ENCODE measurements around the gene FOSL1.
"Not testable (repeated sequence)": the region's sequence is repeated elsewhere in the genome, so short reads cannot be mapped to it uniquely, and the experiment has no call there.

Gene FOSL1

GRCh38 chr11:65849771-65850216 is 50.4 kb downstream of the FOSL1 start:
- DNase-seq: no peak

- no peak for DNase-seq
These were observed 50.8 kb downstream of the FOSL1 start for GRCh38 chr11:65849366-65849765.

- not testable (repeated sequence) for DNase-seq
These were observed 51.5 kb downstream of the FOSL1 start for GRCh38 chr11:65848693-65849092.

- DNase-seq: no peak
These were observed 52.4 kb downstream of the FOSL1 start for GRCh38 chr11:65847746-65848145.

- DNase-seq: no peak
These were observed 55.8 kb downstream of the FOSL1 start for GRCh38 chr11:65844231-65844872.

GRCh38 chr11:65843811-65844210 is 56.4 kb downstream of the FOSL1 start:
- no peak for DNase-seq

- DNase-seq: no peak
These were observed 58.0 kb downstream of the FOSL1 start for GRCh38 chr11:65842144-65842543.
